DMS79 (cell line): ENCODE measurements around the gene PARD3B.

Source experiments
- DNase-seq: peaks from one replicate; lab custom pipeline; 2025; lab: John Stamatoyannopoulos, UW

Gene PARD3B

DNA sequence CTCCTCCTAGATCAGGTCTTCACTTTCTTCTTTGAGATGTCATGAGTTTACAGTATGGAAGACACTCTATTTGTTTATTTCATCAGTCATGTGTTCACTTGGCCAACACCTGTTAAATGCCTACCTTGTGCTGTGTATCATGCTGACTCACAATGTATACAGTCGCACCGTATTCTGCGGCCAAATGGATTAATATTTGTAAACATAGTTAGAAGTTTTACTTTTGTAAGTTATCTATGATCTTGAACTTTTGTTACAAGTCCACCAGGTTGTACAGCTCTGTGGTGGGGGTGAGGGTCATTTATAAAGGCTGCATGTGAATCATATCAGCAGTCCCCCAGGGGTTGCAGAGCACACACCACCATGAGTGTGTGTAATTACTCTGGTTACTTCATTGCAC is 728.4 kb downstream of the PARD3B start:
- DNase-seq: no peak

DNA sequence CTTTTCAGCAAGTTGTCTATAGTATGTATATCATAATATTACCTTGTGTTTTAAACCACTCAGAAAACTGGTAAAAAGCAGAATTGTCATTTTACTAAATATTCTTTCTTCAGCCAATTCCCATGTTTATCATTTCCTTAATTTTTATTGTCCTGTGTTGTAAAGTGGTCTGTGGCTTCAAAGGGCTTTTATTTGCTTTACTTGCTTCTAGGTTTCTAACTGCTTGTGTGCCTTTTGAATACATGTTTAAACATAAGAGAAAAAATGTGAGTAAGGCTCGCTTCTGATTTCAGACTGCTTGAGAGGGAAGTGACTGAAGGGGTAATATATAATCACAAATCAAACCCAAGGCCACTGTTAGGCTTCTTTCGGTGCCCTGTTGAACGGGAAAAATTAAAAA is 729.5 kb downstream of the PARD3B start:
- DNase-seq: no peak

DNA sequence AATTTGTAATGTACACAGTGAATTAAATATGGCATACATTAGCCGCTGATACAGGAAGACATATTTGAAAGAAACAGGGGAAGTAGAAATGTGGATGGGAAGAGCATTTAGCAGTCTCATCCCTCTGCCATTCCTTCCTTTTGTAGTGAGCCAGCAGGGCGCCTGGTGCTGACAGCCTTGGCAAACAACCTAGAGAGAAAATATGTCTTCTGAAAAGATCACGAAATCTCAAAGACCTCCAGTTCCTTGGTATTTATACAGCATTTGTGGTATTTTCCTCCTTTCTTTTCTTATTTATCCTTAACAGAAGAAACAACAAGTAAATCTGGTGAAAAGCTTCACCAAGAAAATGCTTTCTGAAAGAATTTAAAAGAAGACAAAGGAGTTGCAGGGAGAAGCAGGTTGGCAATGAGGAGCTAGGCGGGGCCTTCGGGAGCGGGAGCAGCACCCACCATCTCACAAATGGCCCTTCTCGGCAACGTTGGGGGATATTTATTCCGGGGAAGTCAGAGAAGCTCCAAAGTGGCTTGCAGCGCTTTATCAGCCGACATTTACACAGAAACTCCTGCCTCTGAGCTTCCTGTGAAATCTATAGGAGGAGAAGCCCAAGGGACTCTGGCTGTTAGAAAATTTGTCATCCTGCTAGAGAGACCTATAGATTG is 731.0 kb downstream of the PARD3B start:
- DNase-seq: no peak

DNA sequence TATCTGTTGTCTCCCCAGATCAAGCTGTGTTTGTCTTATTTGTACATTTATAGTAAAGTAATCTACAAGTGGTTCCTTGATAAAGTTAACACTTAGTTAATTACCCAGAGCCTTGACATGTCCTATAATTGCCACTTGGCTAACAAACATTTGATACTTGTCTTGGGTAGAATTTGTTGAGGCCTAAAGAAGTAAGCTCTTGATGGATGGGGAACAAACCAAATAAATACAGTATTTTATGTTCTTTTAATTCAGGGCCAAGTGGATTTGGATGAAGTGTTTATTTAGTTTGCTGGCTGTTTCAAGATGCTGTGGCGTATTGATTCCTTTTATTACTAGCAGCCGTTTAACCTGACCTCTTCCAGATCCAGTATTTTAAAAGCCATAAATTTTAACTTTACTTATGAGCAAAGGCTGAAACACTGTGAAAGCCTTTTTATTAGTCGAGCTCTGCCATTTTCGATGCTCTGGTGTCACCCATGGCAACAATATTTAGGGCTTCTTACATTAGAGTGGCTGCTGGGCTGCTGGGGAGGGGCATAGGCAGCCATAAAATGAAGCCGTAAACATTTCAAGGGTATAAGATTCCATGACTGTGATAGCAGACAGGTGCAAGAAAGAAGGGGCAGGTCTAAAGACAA is 735.4 kb downstream of the PARD3B start:
- DNase-seq: peak; percentile 97

DNA sequence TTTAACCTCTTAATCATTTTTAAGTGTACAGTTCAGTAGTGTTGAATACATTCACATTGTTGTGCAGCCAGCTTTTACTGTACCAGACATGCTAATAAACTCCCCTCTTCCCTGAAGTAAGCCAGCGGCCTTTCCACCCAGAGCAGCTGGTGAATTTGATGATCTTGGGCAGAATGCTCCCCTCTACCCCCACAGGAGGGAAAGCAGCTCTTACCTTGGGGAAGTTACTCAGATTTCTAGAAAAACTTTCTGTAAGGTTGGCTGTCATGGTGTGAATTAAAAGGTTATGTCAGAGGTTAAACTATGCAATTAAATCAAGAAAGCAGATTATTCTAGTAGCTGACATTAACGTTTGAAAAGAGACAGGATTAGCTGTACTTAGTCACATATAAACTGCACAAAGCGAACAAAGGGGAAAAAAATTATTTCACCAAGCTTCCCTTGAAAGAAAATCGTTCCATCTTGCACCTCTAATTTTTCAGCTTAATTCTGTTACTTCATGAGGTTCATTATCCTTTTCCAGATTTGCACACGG is 738.5 kb downstream of the PARD3B start:
- no peak for DNase-seq

DNA sequence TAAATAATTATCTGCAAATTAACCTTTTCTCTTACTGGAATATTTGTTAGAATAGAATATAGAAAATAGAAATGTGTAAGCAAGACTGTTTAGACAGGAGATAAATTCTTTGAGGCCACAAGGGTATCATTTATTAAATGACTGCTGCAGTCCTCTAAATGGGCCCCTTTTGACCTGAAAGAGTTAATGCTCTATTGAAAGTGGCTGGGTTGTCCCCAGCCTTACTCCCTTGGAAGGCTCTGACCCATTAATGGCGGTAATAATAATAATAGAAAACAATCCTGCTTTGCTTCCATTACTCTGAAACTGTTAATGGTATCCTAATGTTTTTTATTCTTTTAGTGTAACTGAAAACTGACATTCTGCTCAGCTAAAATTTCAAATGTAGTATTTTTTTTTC is 739.1 kb downstream of the PARD3B start:
- DNase-seq: no peak

DNA sequence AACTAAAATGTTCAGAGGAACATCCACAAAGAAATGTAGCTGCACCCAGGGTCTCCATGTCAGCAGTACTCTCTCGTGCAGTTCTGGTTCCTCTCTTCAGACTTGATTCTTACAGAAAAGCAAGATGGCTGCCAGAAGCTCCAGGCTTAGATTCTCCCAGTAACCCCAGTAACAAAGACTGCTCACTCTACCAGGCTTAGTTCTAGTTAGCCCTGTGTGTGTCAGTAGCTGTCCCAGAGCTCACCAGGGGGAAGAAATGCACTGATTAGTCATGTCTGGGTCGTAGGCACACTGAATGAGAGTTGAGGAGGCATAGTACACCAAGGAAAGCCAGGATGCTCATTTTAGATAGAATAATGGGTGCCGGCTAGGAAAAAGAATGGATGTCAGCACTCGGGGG is 742.0 kb downstream of the PARD3B start:
- DNase-seq: no peak

DNA sequence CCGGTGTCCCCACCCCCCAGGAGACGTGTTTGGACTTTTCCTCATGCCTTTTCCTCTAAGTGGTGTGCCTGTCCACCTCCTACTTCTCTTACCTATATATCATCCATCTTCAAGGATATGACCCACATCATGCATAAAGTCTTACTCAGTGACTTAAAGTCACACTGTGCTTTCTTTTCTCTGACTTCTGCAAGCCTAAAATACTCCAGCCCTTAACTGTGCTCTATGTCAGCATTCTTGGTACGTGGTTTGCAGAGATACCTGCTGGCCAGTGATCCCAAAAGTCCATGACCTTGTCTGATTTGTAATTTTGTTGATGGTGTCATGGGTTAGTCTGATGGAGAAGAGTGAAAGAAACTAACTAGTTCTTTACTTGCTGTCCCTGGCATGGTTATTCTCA is 743.4 kb downstream of the PARD3B start:
- no peak for DNase-seq

DNA sequence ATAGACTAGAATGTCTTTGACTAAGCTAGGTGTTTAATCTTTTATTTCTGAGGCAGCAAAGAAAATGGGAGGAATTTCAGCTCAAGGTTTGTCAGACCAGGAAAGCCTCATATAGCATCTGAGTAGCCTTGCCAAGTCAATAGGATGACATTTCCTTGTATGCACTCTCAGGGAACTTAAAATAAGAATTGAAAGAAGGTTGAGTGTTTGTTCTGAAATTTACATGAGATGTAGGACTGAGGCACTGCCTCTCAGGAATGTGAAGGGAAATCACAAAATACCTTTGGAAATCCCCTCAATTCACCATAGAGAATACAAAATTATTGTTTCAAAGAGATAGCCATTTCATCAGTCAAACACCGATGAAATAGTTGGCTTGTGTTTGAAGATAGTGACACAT is 745.0 kb downstream of the PARD3B start:
- no peak for DNase-seq

DNA sequence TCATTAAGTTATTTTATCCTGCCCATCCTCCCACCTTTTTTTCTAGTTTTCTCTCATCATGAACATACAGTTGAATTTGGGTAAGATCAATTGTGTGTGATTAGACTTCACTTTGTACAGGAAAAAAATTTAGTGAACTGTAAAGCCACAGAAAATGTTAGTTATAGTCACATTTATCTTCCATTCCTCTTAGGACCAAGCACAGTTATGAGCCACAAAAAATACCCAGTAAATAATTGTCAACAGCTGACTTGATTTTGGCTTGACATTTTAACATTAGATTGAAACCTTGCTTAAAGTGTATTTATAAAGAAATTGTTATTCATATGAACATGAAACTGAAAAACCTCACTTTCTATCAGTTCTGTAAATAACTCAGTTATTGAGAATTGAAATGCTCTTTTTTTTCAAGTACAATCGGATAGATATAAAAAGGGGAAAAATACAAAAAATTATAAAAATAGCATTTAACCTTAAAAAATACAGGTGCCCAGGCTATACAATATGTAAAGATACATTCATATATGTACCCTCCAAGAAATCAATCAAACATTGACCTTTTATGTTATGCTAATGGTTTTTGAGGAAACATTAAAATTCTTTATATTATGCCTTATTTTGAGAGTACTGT is 747.5 kb downstream of the PARD3B start:
- DNase-seq: no peak

DNA sequence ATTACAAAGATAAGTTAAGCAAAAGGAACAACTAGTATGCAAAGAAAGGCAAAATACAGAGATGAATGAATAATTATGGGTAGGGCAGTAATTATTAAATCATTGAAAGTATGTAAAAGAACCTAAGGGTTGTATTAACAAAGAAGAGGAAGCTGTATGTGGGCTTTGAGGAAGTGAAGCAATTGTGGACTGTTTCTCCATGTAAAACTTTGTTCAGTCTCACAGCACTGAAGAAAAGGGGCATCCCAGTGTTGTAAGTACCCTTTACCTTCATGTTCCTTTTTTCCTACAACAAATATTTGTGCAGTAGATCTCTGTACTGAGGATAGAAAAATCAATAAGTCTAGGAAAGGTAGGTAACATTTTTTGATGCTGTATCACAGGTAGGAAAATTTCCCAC is 748.3 kb downstream of the PARD3B start:
- DNase-seq: no peak

DNA sequence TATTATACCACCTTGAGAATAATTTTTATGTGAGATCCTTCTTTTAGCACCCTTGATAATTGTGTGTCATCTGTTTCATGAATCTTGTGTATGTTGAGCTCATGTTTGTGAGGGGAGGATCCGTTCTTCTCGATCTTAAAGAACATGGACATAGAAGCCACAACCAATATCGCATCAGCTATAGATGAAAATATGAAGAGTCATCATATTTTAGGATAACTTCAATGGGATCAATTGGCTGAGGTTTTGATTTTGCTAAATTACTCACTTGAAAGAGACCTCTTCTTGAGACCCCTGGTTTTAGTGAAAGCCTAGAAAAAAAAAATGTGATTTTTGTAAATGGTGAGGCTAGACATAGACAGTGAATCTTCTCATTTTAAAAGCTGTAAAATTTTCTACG is 751.7 kb downstream of the PARD3B start:
- DNase-seq: no peak

DNA sequence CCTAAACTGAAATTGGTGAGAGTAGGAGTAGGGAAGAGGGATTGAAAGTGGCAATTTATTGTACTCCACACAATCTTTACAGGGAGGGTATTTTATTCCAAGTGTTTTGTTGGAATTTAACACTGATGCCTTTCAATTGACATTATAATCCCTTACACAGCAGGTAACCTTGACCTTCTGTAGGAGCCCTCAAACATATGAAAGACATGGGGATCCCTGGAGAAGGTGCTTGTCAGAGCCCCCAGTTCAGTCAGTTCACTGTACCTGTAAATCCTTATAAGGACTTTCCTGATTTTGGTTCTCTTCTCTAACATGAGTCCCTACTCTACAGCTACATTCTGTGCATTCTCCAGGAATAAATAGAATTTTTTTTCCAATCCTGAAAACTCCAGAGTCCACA is 752.1 kb downstream of the PARD3B start:
- DNase-seq: no peak

DNA sequence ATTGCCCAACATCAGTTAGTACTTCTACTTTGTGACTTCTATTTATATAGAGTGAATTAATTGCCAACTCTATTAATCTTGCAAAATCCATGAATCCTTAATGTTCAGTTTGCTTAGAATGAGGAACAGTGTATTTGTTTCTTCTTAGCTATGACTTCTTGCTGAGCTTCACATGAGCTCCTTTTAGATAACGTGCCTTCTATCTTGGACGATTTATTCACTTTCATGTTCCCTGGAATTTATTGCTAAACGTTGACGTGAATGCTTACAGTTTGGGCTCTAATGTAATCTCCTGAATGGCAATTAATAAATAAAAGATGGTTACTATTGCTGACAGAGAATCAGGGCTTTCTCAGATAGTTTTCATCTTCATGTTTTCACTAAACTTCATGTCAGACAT is 752.6 kb downstream of the PARD3B start:
- DNase-seq: no peak

DNA sequence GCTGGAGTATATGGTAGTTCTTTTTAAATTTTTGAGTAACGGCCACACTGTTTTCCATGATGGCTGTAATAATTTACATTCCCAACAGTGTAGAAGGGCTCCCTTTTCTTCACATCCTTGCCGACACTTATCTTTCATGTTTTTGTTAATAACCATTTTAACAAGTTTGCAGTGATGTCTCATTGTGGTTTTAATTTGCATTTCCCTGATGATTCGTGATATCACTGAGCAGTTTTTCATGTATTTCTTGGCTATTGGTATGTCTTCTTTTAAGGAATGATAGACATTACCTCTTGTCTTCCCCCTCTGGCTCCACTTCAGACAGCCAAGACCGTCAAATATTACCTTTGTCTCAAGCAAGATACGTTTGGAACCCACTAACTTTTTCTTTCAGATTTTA is 765.9 kb downstream of the PARD3B start:
- no peak for DNase-seq

DNA sequence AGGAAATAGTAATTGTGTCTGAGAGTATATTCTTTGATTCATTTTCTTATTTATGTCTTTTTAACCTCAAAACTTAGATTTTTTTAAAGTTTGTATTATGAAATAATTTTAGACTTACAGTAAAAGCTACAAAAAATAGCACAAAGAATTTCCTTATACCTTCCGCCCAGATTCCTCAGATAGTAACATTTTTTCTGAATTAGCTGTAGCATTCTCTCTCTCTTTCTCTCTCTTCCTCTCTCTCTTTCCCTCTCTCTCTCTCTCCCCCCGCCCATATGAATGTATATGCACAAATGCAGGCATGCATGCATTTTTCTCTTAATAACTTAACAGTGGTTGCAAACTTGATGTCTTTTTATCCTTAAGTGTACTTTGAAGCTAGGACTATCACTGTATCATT is 776.0 kb downstream of the PARD3B start:
- DNase-seq: no peak

DNA sequence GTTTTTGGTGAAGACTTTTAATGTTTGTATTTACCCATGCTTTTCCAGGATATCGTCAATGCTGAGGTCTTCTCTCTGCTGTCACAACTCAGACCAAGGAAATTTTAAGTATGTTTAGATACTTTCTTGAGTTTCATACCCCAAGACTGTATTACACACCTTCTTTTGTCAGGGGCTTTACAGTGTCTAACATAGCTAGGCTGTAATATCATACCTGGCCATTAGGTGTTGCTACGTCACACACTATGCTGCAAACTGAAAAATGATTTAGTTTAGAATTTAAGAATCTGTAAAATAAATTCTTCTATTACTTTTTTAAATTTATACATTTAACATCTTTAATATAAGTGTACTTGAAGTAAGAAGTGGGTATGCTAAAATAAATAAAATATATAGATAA is 778.7 kb downstream of the PARD3B start:
- no peak for DNase-seq

DNA sequence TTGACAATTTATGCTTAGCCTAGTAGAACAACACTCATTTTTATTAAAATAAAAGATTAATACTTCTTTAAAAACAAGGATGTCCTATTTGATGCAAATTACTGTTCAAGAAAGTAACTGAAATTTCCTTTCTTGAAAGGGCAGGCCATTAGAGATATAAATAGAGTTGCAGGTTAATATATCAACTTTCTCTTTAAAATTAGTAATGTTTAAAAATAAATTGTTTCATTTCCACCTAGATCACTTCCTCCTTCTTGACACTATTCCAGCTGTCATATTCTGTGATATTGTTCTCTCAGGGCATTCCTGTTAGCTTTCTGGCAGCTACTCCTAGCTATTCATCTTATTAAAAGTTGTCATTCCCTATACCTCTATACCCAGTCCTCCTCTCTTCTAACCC is 779.1 kb downstream of the PARD3B start:
- no peak for DNase-seq

DNA sequence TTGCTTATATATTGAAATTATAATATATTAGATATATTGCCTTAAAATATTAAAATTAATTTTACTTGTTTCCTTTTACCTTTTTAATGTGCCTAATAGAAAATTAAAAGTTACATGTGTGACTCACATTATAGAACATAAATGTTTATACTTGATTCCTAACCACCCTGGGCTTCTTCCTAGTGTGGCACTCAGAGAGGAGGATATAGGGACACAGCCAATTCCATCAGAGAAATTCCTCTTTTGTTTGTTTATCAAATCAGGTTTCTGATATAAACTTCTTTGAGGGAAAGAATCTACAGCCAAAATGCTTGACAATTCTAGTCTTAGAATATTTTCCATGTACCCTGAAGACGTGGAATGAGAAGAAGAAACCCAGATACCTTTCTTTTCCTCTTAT is 788.1 kb downstream of the PARD3B start:
- no peak for DNase-seq

DNA sequence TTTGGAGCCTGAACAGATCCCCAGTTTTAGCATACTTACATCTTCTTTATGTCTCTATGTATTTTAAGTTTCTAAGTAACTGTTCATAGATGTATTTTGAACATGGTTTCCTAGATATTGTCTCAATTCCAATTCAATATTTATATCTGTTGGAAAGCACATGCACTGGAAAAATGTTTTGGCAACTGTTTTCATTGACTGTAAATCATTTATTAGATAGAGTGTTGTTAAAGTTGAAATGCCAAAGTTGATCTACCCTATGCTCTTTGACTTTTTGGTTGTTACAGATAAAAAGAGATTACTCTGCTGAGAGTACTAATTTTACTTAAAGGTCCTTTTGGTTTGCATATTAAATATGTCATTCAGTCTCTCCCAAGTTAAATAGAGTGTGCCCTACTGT is 792.0 kb downstream of the PARD3B start:
- DNase-seq: no peak

DNA sequence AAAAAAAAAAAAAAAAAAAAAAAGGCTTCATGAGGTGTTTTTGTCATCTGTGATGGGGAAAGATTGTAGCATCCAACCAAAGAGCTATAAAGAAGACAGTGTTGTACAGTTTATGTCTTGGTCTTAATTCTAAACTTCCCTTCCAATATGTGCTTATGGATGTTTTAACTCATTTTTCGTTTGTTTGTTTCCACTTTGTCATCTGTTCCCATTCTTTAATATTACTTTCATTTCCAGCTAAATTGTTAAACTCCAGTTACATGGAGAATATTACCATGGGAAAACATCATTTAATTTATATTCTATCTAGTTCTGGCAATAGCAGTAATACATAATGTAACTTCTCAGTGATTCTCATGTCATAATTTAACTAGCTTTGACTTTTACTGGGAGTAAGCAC is 792.9 kb downstream of the PARD3B start:
- DNase-seq: no peak

DNA sequence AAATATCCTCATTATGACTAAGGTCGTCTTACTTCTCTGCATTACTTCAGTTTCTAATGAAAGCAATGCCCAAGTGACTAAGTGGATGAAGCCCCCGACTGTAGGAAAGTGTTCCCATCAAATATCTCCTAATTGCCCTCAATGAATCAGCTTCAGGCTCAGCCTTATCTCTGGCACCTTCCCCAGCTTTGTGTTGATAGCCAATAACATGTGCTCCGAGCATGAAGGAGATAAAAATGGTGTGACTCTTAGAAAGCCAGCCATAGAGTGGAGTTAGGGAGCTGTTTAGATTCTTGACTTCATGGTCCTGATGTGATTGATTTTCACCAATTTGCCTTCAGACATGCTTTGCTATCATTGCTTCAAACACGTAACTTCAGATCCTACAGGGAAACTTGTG is 797.8 kb downstream of the PARD3B start:
- DNase-seq: no peak

DNA sequence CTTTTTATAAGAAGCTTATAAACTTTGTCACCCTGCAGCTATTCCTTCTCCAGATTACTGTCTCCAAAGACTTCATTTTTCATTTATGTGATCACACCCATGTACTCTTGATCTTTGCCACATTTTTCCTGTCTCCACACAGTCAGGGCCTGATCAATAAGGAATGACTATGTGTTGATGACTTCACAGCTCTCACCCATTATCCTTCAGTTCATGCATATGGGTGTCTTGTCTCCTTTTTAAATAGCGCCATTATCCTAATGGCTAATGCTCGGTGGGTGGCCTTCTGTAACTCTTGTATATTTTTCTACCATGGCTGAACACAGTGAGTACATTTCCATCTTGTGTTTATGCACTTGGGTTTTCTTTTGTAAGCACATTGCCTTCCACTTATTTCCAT is 801.4 kb downstream of the PARD3B start:
- no peak for DNase-seq

DNA sequence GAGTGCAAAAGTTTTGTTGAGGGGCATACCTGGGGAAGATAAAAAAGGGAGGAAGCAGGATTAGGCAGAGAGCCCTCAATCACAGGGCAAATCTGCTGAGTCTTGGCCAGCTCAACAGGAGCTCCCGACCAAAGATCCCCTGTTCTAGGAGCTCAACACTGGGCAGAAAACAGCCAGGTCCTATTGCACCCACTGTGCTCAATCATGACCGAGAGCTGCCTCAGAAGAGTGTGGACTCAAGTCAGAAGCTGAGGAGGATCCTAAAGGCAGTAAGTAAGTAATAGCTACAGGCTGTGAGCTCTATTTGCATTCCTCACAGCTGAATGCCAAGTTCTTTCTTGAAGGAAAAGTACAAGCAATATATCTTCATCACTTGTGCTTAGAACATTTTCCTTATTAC is 802.6 kb downstream of the PARD3B start:
- no peak for DNase-seq
